Activated naive CD4-positive, alpha-beta T cell treated with anti-CD3 and anti-CD28 coated beads, Interleukin-2, amount 50 U/mL, for 72 hours (primary cell): Measurements from ENCODE around the gene DTNB. TPM values are rescaled to one million over a fixed set of nuclear protein-coding genes. Genes with fewer than 3 reads are reported as not detected.

Experiments used
- ATAC-seq, 2 donors: fragments of 150-1000 bp; cut with Tn5 transposase; 2 replicates each; pipeline ENCODE4 v1.10.0; 2021; ENCODE audit warnings: mild to moderate bottlenecking in 2 of 2, moderate library complexity in 2 of 2
- DNase-seq, 2 donors: peaks; one replicate each; pipeline ENCODE4 v3.0.0; 2021 to 2022; ENCODE audit warnings: low spot score in 2 of 2
- H3K27ac Mint-ChIP-seq, 2 donors: one replicate each; pipeline ENCODE4 v1.8.0; 2022; ENCODE audit warnings: mild to moderate bottlenecking in 2 of 2, mixed read lengths in 2 of 2
- H3K36me3 Mint-ChIP-seq, 2 donors: one replicate each; pipeline ENCODE4 v1.8.0; 2022; ENCODE audit warnings: mixed read lengths in 2 of 2
- H3K9me3 Mint-ChIP-seq, 2 donors: one replicate each; pipeline ENCODE4 v1.8.0; 2022; ENCODE audit warnings: mixed read lengths in 2 of 2
- total RNA-seq, 2 donors: library from RNA; stranded (reverse); gene quantifications; one replicate each; pipeline ENCODE4 v1.2.3, GENCODE V29; 2022

DTNB gene
- total RNA-seq, 2 donors from 2014 or later = 17.1 to 20.0 TPM

DNA sequence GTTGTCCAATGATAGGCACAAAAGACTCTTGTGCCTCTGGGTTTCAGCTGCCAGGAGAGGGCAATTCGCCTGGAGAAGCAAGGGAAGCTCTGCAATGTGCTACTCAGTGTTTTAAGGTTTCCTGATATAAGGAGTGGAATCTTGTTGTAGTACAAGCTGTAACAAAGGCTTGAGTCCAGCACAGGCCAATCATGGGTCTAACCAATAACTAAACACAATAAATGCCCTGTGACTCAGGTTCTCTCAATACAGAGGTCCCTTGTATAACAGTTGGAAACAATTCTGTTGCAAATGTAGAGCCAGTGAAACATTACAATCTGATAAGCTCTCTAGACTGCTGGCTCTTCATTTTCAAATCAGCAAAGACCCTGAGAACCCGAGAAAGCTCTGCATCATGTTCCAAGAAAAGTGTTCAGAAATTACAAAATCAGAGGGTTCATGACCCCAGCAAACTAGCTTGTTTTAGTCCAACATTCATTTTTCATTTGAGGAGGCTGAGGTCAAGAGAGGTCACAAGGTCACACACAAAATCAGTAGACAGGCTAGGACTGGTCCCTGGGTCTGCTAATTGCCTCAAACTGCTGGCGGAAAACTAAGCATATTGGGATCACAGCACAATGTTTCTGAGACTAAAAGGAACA is 272.7 kb downstream of the DTNB start:
- Mint-ChIP-seq H3K36me3 (no peaks in the 10 kb centered on the region), H3K27ac (no peak overlapping the region), H3K9me3 (no peaks in the 10 kb centered on the region)
- DNase-seq (no peak), ATAC-seq (no peak)

DNA sequence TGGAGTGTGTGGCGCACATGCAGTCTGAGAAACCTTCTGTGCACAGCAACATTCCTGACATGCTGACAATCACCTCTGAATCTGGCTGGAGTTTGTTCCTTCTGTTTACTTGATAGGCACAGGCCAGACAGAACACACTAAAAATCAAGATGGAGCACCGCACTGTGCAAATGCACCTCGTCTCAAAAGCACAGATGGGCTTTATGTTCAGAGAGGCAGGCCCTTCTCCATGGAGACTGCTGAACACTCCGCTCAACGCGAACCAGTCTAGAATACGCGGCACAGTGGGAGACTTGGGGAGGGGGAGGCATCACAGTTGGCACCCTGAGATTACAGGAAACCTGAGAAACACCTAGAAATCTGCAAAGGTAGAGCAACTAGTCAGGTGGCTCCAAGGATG is 273.2 kb downstream of the DTNB start:
- ATAC-seq = no peak
- no peaks in the 10 kb centered on the region for H3K36me3 Mint-ChIP-seq
- no peaks in the 10 kb centered on the region for H3K9me3 Mint-ChIP-seq
- H3K27ac Mint-ChIP-seq = no peak overlapping the region
- DNase-seq = no peak

DNA sequence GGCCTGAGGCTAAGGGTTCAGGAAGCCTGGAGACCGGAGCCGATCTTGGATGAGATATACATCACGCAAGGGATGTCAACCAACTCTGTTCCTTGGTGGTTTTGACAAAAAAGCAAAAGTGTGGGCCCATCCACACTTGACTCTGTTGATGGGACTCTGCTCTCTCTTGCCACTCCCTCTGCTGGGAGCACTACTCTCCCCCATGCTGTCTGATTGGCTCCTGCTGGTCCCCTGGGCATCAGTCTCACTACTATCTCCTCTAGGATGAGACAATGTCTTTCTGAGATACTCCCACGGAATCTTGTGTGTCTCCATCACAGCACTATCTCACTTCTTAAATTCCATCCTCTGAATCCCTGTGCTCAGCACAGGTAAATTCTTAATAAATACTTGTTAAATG is 274.8 kb downstream of the DTNB start:
- DNase-seq = no peak
- Mint-ChIP-seq H3K27ac (no peak overlapping the region), H3K36me3 (no peaks in the 10 kb centered on the region), H3K9me3 (no peaks in the 10 kb centered on the region)
- ATAC-seq = no peak

- Mint-ChIP-seq H3K27ac (no peak overlapping the region), H3K9me3 (no peaks in the 10 kb centered on the region), H3K36me3 (peaks cover 0 to under 1% of the 10 kb centered on the region in 2 donors)
- DNase-seq (no peak), ATAC-seq (no peak)
Observed at GRCh38 chr2:25397777-25398176, 275.6 kb downstream of the DTNB start.

- DNase-seq = no peak
- Mint-ChIP-seq H3K36me3 (peaks cover 7 to 13% of the 10 kb centered on the region in 2 donors), H3K27ac (no peak overlapping the region), H3K9me3 (peaks cover 0 to 6% of the 10 kb centered on the region in 2 donors)
- no peak for ATAC-seq
Observed at GRCh38 chr2:25389161-25389560, 284.2 kb downstream of the DTNB start.

- Mint-ChIP-seq H3K27ac (peak overlapping the region in 1 of 2 donors; percentile 41), H3K36me3 (peaks cover 7 to 13% of the 10 kb centered on the region in 2 donors), H3K9me3 (peaks cover 0 to 6% of the 10 kb centered on the region in 2 donors)
- DNase-seq (no peak), ATAC-seq (peak in 1 of 2 donors; percentile 37)
Observed at GRCh38 chr2:25388491-25388890, 284.9 kb downstream of the DTNB start.

DNA sequence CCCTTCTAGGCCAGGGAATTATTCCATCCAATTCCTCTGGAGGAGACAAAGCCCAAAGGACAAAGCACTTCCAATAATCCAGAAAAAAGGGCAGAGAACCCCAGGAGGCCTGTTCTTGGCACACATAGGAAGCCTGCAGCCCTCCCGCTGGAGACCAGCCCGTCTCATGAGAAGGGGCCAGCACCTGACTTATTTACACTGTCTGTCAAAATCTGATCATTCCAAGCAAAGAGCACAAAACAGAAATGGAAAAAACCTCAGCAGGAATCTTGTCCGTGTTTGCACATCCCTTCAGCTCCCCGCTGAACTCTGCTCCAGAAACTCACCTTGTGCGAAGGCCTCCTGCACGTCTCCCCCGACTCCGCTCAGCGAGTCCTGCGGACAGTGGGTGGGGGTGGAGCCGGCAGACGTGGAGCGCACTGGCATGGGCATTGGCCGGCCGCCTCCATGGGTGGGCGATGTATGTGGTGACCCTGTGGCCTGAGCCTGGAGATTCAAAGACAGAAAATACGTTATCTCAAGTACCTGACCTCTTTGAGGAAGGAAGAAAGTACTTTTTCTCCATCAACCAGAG is 285.4 kb downstream of the DTNB start:
- Mint-ChIP-seq H3K27ac (peak overlapping the region in 1 of 2 donors; percentile 41), H3K9me3 (peaks cover 0 to 6% of the 10 kb centered on the region in 2 donors), H3K36me3 (peaks cover 7 to 13% of the 10 kb centered on the region in 2 donors)
- no peak for DNase-seq
- ATAC-seq = no peak

- peaks cover 7% of the 10 kb centered on the region in 2 donors for H3K36me3 Mint-ChIP-seq
- DNase-seq = no peak
- peaks cover 0 to 6% of the 10 kb centered on the region in 2 donors for H3K9me3 Mint-ChIP-seq
- no peak for ATAC-seq
- peak overlapping the region; percentile 41 to 89 for H3K27ac Mint-ChIP-seq
Observed at GRCh38 chr2:25386971-25387875, 286.2 kb downstream of the DTNB start.

DNA sequence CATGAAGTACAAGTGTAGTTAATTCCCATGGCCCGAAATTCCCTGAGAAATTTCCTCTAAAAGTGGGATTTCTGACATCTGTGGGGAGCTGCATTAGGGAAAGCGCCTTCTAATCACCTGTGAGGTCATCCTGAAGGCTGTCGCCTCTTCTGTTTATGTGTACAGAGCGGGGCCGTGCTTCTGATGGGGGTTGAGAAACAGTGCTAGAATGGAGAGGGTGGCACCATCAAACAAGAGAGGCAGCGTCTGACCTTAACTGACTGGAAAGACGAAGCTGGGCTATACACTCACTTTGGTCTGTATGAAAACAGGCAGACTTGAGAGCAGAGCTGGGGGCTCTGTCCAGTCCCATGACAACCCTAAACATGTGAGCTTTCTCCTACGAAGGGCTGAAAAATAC is 287.5 kb downstream of the DTNB start:
- Mint-ChIP-seq H3K36me3 (peaks cover 0 to 7% of the 10 kb centered on the region in 2 donors), H3K27ac (no peak overlapping the region), H3K9me3 (no peaks in the 10 kb centered on the region)
- ATAC-seq = no peak
- no peak for DNase-seq

- ATAC-seq = no peak
- no peaks in the 10 kb centered on the region for H3K9me3 Mint-ChIP-seq
Observed at GRCh38 chr2:25383806-25384205, 289.6 kb downstream of the DTNB start.

DNA sequence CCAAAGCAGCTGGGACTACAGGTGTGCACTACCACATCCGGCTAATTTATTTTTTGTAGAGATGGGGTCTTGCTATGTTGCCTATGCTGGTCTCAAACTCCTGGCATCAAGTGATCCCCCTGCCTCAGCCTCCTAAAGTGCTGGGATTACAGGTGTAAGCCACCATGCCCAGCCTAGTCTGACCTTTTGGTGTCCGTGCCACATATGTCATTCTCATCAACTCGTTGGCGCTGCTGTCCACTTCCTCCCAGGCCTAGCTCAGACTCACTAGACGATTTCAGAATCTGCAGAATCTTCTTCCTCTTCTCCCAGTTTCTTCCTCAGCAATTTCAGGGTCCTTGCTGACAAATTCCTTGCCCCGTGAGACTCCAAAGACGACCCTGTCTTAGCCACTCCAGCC is 291.9 kb downstream of the DTNB start:
- peaks cover 0 to 1% of the 10 kb centered on the region in 2 donors for H3K36me3 Mint-ChIP-seq
- no peaks in the 10 kb centered on the region for H3K9me3 Mint-ChIP-seq
- ATAC-seq = no peak
- H3K27ac Mint-ChIP-seq = peak overlapping the region in 1 of 2 donors; percentile 70
- DNase-seq = peak in 1 of 2 donors; percentile 23

More at GRCh38 chr2:25383806-25384205, 289.6 kb downstream of the DTNB start:
- peaks cover 0 to 7% of the 10 kb centered on the region in 2 donors for H3K36me3 Mint-ChIP-seq
- H3K27ac Mint-ChIP-seq = no peak overlapping the region
- peak in 1 of 2 donors; percentile 38 for DNase-seq

- no peaks in the 10 kb centered on the region for H3K9me3 Mint-ChIP-seq
- H3K27ac Mint-ChIP-seq = peak overlapping the region in 1 of 2 donors; percentile 29
- H3K36me3 Mint-ChIP-seq = no peaks in the 10 kb centered on the region
- ATAC-seq = no peak
- peak in 1 of 2 donors; percentile 49 for DNase-seq
Observed at GRCh38 chr2:25380586-25381375, 292.6 kb downstream of the DTNB start.

DNA sequence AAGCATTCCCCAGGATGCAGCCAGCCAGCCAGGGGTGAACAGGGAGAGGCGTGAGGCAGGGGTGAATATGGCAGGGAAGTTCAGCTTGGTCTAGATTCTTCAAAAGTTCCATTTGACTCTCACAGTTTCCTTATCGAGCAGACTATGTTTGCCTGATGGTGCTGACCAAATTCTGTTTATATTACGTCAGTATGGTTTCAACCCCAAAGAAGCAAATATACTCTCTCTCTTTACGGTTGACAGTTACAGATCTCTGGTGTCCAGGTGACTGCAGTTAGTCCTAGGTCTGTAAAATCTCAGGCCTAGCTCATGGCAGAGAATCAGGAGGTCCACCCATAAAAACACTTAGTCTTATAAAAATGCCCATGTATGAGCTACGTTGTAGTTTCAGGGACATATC is 293.4 kb downstream of the DTNB start:
- DNase-seq (peak in 1 of 2 donors; percentile 35), ATAC-seq (no peak)
- H3K36me3 Mint-ChIP-seq = no peaks in the 10 kb centered on the region
- no peaks in the 10 kb centered on the region for H3K9me3 Mint-ChIP-seq
- H3K27ac Mint-ChIP-seq = peak overlapping the region in 1 of 2 donors; percentile 87

DNA sequence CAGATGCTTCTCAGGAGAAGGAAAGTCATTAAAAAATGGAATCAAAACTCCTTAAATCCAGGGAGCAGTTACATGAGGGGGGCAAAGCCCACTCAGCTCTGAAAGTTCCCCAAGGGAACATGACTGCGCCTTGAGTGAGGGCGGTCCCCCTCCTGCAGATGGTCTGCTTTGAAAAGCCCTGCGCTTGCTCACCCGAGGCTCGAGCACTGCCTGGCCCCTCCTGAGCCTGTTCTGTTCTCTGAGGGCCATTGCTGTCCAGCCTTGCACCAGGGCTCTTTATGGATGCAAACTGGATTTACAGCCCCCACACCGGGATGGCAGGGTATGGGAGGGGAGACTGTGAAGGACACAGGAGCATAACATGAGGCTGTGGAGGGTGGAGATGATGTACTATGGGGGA is 293.8 kb downstream of the DTNB start:
- no peak for ATAC-seq
- DNase-seq = no peak
- Mint-ChIP-seq H3K36me3 (no peaks in the 10 kb centered on the region), H3K9me3 (no peaks in the 10 kb centered on the region), H3K27ac (peak overlapping the region in 1 of 2 donors; percentile 87)

DNA sequence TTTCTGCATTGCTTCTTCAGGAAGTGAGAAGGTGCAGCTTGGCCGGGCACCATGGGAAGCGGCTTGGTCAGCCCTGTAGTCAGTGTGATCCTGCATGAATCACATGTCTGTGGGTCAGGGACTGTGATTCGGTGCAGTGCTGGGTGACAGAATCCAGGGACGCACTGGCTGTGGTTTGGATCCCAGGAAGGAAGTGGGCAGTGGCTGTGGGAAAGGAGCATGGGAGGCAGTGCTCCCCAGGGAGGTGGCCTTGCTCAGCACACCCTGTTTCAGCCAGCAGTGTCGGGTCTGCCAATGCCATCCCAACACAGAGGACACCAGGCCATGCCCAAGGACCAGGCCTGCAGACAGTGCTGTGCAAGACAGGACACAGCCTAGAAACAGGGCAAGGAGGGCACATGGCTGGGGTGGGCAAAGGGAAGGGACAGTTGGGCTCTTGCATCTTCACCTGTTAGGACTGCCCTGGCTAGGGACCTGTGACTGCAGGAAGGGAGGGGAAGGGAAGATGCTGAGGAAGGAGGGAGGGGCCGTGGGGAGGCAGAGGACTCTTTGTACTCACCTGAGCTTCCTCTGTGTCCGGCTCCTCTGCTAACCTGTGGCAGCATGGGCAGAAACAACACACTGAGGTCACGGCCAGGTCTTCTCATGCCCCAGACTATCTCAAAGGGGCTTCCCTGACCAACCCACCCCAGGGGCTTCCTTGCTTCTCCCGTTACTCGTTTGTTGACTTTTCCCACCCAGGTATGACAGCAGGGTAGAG is 294.5 kb downstream of the DTNB start:
- peak overlapping the region; percentile 12 to 87 for H3K27ac Mint-ChIP-seq
- ATAC-seq = no peak
- H3K36me3 Mint-ChIP-seq = no peaks in the 10 kb centered on the region
- no peaks in the 10 kb centered on the region for H3K9me3 Mint-ChIP-seq
- peak in 1 of 2 donors; percentile 60 for DNase-seq
